C4-2B (cell line): Measurements from ENCODE around the gene CACNA1B.
"Not testable (repeated sequence)": the region's sequence is repeated elsewhere in the genome, so short reads cannot be mapped to it uniquely, and the experiment has no call there.

Source experiments
- H3K27ac ChIP-seq: fragments of 450-650 bp; 2 replicates; pipeline ENCODE4 v1.5.1; 2017
- ZFX ChIP-seq: fragments of 450-650 bp; IDR thresholded peaks from 2 replicates; pipeline ENCODE4 v1.6.1; 2017
- TF ChIP-seq, protein P1 (sequence below): fragments of 450-650 bp; conservative IDR thresholded peaks from 2 replicates; pipeline ENCODE4 v1.5.1; 2017; ENCODE audit warnings: mild to moderate bottlenecking

Gene CACNA1B

GRCh38 chr9:138129318-138129717 is 251.7 kb downstream of the CACNA1B start:
- H3K27ac ChIP-seq, result not testable (repeated sequence)

DNA sequence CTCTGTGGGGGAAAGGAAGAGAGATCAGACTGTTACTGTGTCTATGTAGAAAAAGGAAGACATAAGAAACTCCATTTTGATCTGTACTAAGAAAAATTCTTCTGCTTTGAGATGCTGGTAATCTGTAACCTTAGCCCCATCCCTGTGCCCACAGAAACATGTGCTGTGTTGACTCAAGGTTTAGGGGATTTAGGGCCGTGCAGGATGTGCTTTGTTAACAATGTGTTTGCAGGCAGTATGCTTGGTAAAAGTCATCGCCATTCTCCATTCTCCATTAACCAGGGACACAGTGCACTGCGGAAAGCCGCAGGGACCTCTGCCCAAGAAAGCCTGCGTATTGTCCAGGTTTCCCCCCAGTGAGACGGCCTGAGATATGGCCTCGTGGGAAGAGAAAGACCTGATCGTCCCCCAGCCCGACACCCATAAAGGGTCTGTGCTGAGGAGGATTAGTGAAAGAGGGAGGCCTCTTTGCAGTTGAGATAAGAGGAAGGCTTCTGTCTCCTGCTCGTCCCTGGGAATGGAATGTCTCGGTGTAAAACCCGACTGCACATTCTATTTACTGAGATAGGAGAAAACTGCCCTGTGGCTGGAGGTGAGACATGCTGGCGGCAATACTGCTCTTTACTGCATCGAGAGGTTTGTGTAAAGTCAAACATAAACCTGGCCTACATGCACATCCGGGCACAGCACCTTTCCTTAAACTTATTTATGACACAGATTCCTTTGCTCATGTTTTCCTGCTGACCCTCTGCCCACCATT is 255.5 kb downstream of the CACNA1B start:
- H3K27ac ChIP-seq, result peak overlapping the region; percentile 58

- not testable (repeated sequence) for H3K27ac ChIP-seq
These were observed 257.0 kb downstream of the CACNA1B start for GRCh38 chr9:138134581-138134980.

- H3K27ac ChIP-seq, result not testable (repeated sequence)
These were observed 261.5 kb downstream of the CACNA1B start for GRCh38 chr9:138139096-138139495.

DNA sequence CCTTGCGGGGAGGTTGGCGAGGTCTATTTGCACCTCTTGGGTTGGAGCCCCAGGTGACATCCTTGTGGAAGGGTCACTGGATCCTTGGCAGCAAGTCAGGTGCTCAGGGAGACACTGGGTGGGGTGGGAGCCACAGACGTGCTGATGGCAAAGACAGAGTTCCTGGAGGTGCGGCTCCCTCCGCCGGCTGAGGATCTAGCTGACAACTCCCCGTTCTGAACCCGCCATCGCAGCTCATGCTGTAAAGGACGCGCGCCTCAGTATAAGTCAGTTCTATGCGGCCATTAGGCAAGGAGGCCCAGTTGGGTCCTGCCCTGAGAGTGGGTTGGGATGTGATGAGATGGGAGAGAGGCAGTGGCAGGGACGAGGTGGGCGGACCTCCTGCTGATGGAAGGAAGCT is 263.4 kb downstream of the CACNA1B start:
- not testable (repeated sequence) for H3K27ac ChIP-seq

DNA sequence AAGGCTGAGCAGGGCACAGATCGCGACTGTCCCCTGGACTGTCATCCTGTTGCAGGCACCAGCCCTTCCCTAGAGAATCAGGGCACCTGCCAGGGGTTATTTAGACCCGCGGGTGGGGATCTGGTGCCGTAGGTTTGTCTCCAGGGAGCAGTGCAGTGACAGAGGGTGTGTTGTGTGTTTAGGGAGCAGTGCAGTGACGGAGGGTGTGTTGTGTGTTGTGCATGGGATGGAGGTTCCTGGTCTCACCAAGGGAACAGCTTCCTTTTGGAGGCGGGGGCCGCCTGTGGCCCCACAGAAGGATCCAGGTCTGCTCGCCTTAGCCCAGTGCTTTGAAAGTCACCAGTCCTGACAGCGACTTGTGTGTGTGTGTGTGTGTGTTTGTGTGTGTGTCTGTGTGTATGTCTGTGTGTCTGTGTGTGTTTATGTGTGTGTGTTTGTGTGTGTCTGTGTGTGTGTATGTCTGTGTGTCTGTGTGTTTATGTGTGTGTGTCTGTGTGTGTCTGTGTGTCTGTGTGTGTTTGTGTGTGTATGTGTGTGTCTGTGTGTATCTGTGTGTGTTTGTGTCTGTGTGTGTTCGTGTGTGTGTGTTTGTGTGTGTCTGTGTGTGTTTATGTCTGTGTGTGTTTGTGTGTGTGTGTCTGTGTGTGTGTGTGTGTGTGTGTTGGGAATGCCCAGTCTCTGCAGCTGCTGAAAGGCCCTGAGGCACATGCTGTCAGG is 265.1 kb downstream of the CACNA1B start:
- H3K27ac ChIP-seq, result not testable (repeated sequence)

- not testable (repeated sequence) for H3K27ac ChIP-seq
These were observed 265.9 kb downstream of the CACNA1B start for GRCh38 chr9:138143491-138143890.

DNA sequence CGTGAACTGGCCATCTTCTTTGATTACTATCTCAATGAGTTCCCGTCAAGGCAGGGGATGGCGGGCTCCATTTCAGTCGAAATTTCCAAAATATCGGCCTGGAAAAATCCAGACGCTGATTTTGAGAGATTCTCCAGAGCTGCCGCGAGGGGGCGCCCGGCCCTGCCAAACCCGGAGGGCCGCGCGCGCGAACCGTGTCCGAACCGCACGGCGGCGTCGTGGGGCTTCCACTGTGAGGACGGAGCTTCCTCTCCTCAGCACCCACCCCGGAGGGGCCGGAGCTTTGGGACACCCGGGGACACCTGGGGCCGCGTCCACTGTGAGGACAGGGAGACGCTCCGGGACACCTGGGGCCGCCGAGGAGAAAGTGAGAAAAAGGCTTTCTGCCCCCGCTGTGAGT is 270.0 kb downstream of the CACNA1B start:
- H3K27ac ChIP-seq, result not testable (repeated sequence)
- TF ChIP-seq, protein P1, sequence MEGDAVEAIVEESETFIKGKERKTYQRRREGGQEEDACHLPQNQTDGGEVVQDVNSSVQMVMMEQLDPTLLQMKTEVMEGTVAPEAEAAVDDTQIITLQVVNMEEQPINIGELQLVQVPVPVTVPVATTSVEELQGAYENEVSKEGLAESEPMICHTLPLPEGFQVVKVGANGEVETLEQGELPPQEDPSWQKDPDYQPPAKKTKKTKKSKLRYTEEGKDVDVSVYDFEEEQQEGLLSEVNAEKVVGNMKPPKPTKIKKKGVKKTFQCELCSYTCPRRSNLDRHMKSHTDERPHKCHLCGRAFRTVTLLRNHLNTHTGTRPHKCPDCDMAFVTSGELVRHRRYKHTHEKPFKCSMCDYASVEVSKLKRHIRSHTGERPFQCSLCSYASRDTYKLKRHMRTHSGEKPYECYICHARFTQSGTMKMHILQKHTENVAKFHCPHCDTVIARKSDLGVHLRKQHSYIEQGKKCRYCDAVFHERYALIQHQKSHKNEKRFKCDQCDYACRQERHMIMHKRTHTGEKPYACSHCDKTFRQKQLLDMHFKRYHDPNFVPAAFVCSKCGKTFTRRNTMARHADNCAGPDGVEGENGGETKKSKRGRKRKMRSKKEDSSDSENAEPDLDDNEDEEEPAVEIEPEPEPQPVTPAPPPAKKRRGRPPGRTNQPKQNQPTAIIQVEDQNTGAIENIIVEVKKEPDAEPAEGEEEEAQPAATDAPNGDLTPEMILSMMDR, result peak; percentile 39

DNA sequence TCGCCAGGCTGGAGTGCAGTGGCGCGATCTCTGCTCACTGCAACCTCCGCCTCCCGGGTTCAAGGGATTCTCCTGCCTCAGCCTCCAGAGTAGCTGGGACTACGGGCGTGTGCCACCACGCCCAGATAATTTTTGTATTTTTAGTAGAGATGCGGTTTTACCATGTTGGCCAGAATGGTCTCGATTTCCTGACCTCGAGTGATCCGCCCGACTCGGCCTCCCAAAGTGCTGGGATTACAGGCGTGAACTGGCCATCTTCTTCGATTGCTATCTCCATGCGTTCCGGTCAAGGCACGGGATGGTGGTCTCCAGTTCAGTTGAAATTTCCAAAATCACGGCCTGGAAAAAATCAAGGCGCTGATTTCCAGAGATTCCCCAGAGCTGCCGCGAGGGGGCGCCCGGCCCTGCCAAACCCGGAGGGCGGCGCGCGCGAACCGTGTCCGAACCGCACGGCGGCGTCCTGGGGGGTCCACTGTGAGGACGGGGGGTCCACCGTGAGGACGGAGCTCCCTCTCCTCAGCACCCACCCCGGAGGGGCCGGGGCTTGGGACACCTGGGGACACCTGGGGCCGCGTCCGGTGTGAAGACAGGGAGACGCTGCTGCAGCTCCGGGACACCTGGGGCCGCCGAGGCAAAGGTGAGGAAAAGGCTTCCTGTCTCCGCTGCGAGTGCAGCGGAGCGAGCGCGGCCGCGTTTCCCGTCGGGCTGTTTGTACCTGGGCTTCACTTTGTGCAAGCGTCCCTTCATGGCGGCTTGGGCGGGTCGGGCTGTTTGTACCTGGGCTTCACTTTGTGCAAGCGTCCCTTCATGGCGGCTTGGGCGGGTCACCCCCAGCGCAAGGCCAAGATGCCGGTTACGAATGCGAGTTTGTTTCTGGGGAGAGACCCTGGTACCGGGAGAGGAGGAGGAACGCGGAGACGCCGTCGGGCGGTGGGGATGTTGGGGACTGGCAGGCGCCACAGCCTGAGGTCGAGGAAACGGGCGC is 272.4 kb downstream of the CACNA1B start:
- peak; percentile 29 for TF ChIP-seq ZFX
- TF ChIP-seq, protein P1, result peak; percentile 88
- H3K27ac ChIP-seq, result peak overlapping the region; percentile 66

DNA sequence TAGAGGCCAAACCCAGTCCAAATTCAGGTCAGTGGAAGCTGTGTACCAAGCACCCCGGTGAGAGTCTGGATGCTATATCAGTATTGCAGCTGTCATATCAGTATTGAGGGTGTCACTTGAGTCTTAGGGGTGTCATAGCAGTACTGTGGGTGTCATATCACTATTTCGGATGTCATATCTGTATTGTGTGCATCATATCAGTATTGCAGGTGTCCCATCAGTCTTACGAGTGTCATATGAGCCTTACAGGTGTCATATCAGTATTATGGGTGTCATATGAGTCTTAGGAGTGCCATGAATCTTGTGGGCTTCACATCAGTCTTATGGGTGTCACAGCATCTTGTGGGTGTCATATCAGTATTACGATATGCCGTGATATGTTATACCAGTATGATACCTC is 278.2 kb downstream of the CACNA1B start:
- not testable (repeated sequence) for H3K27ac ChIP-seq

DNA sequence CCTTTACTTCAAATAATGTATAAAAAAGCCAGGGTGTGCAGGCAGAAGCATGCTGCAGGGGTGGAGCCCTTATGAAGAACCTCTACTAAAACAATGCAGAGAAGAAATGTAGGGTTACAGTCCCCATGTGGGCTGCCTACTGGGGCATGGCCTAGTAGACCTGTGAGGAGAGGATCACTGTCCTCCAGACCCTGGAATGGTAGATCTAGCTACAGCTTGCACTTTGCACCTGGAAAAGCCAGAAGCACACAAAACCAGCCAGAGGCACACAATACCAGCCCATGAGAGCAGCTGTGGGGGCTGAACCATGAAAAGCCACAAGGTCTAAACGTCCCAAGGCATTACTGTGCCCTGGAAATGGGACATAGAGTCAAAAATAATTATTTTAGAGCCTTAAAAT is 289.2 kb downstream of the CACNA1B start:
- H3K27ac ChIP-seq, result not testable (repeated sequence)
